ENCODE results near the gene OR52E4. TPM values are rescaled to one million over a fixed set of nuclear protein-coding genes. Genes with fewer than 3 reads are reported as not detected.

The OR52E4 gene
- polyA plus RNA-seq, 3 donors = not detected

- 100% methylated on average over 1 of the region's 4 CpGs for WGBS (ENCODE audit: insufficient coverage)
- Histone ChIP-seq H4K20me1 (ENCODE audit: insufficient read depth, low read length) (no peaks in the 10 kb centered on the region), H3K4me3 (replicated peaks in 1 of 3; ENCODE audit: low read depth in 2 of 3, low read length in 3 of 3) (no peak overlapping the region), H3K9me3 (replicated peaks in 1 of 2; ENCODE audit: control insufficient read depth in 1 of 2, insufficient read depth in 1 of 2, low read length in 2 of 2) (no peaks in the 10 kb centered on the region), H3K79me2 (ENCODE audit: insufficient read depth, low read length) (no peaks in the 10 kb centered on the region), H3K9ac (ENCODE audit: insufficient read depth, low read length, poor library complexity, severe bottlenecking) (no peak overlapping the region), H3K4me2 (replicated peaks; ENCODE audit: extremely low read depth, low read length, poor library complexity, severe bottlenecking) (no peak overlapping the region), H3K36me3 (replicated peaks in 1 of 2; ENCODE audit: control insufficient read depth in 1 of 2, insufficient read depth in 2 of 2, low read length in 2 of 2) (no peaks in the 10 kb centered on the region), H3K27ac (ENCODE audit: low read depth in 1 of 2, low read length in 2 of 2) (no peak overlapping the region), H2AFZ (ENCODE audit: insufficient read depth, low read depth, low read length, poor library complexity, severe bottlenecking) (no peak overlapping the region), H3K4me1 (ENCODE audit: control insufficient read depth in 1 of 2, insufficient read depth in 2 of 2, low read length in 2 of 2) (no peaks in the 10 kb centered on the region), H3K27me3 (ENCODE audit: control insufficient read depth in 2 of 2, insufficient read depth in 2 of 2, low read length in 2 of 2) (no peaks in the 10 kb centered on the region)
- Mint-ChIP-seq H3K27me3 (ENCODE audit: low read depth in 3 of 3) (peaks cover 0 to 3% (median 0%) of the 10 kb centered on the region in 3 donors), H3K36me3 (no peaks in the 10 kb centered on the region), H3K4me3 (no peak overlapping the region), H3K9me3 (no peaks in the 10 kb centered on the region), H3K27ac (no peak overlapping the region), H3K4me1 (no peaks in the 10 kb centered on the region)
- DNase-seq = peak in 2 of 3 donors; percentile 3 to 6
- peak; percentile 63 for TF ChIP-seq CTCF (IDR thresholded peaks at IDR 0.05)
- intact Hi-C loops (cut with micrococcal nuclease) = no loop called here
Observed at GRCh38 chr11:5891216-5891800, 10.9 kb downstream of the OR52E4 start.

- Histone ChIP-seq H3K9ac (ENCODE audit: insufficient read depth, low read length, poor library complexity, severe bottlenecking) (no peak within 1 kb of the TSS), H3K4me2 (replicated peaks; ENCODE audit: extremely low read depth, low read length, poor library complexity, severe bottlenecking) (no peak within 1 kb of the TSS), H3K4me1 (ENCODE audit: control insufficient read depth in 1 of 2, insufficient read depth in 2 of 2, low read length in 2 of 2) (no peaks in the 10 kb centered on the region), H4K20me1 (ENCODE audit: insufficient read depth, low read length) (no peaks in the 10 kb centered on the region), H3K36me3 (replicated peaks in 1 of 2; ENCODE audit: control insufficient read depth in 1 of 2, insufficient read depth in 2 of 2, low read length in 2 of 2) (no peaks in the 10 kb centered on the region), H3K79me2 (ENCODE audit: insufficient read depth, low read length) (no peaks in the 10 kb centered on the region), H2AFZ (ENCODE audit: insufficient read depth, low read depth, low read length, poor library complexity, severe bottlenecking) (no peak within 1 kb of the TSS), H3K9me3 (replicated peaks in 1 of 2; ENCODE audit: control insufficient read depth in 1 of 2, insufficient read depth in 1 of 2, low read length in 2 of 2) (no peaks in the 10 kb centered on the region), H3K4me3 (replicated peaks in 1 of 3; ENCODE audit: low read depth in 2 of 3, low read length in 3 of 3) (no peak within 1 kb of the TSS), H3K27me3 (ENCODE audit: control insufficient read depth in 2 of 2, insufficient read depth in 2 of 2, low read length in 2 of 2) (no peaks in the 10 kb centered on the region), H3K27ac (ENCODE audit: low read depth in 1 of 2, low read length in 2 of 2) (no peak within 1 kb of the TSS)
- 96% methylated on average over 3 of the region's 3 CpGs for WGBS (ENCODE audit: insufficient coverage)
- no peak for DNase-seq
- no peaks in the 10 kb centered on the region for H3K9me3 Mint-ChIP-seq
- intact Hi-C loops (cut with micrococcal nuclease) = no loop called here
- H3K36me3 Mint-ChIP-seq = no peaks in the 10 kb centered on the region
- TF ChIP-seq CTCF (IDR thresholded peaks at IDR 0.05) = no peak
- H3K4me1 Mint-ChIP-seq = no peaks in the 10 kb centered on the region
- H3K27ac Mint-ChIP-seq = no peak within 1 kb of the TSS
- no peak within 1 kb of the TSS for H3K4me3 Mint-ChIP-seq
- peaks cover 0 to 5% (median under 1%) of the 10 kb centered on the region in 3 donors for H3K27me3 Mint-ChIP-seq (ENCODE audit: low read depth in 3 of 3)
Observed at GRCh38 chr11:5892908-5893307, 12.5 kb downstream of the OR52E4 start, which contains the start of gene OR52E5. Gene OR52E5 (plus strand): TSS chr11:5893208. CDS start chr11:5900777, 7,569 bp downstream.
